Common myeloid progenitor, CD34-positive (primary cell): Measurements from ENCODE around the gene ANO1.

ENCODE experiments used
- CTCF ChIA-PET: fragments of 350-600 bp; sonication (Branson Sonifier 250); formaldehyde crosslinking; loops from one replicate; lab custom pipeline; 2021; ENCODE audit warnings: antibody characterized with exemption; lab: Charles Lee
- POLR2A ChIA-PET: fragments of 350-600 bp; sonication (Branson Sonifier 250); formaldehyde crosslinking; loops from one replicate; lab custom pipeline; 2021; ENCODE audit warnings: antibody characterized with exemption; lab: Charles Lee
- DNase-seq, 3 donors: peaks; one replicate each; pipeline versions ENCODE4 v3.0.0 to v3.0.0-alpha.2; 2013
- H3K27ac ChIP-seq, 2 experiments: 1 replicate in 1 of 2; 2 replicates in 1 of 2; pipeline ENCODE4 v1.7.0; 2013; ENCODE audit warnings: inconsistent platforms in 2 of 2, low read length in 2 of 2, mild to moderate bottlenecking in 2 of 2, low read depth in 1 of 2, moderate library complexity in 1 of 2; ENCODE audit not compliant: severe bottlenecking in 2 of 2, insufficient read depth in 1 of 2, poor library complexity in 1 of 2
- H3K27me3 ChIP-seq, 5 experiments: replicated peaks in 2 of 5; 1 replicate in 3 of 5; 2 replicates in 2 of 5; pipeline versions ENCODE4 v1.6.1 to v1.7.0; 2013; ENCODE audit warnings: low read length in 4 of 5, mild to moderate bottlenecking in 2 of 5, moderate library complexity in 2 of 5, inconsistent platforms in 1 of 5; ENCODE audit not compliant: insufficient read depth in 5 of 5, control insufficient read depth in 4 of 5
- H3K36me3 ChIP-seq, 4 experiments: 1 replicate in 2 of 4; 2 replicates in 2 of 4; pipeline versions ENCODE4 v1.6.1 to v1.7.0; 2013; ENCODE audit warnings: low read length in 3 of 4, control low read depth in 1 of 4, mild to moderate bottlenecking in 1 of 4; ENCODE audit not compliant: control insufficient read depth in 4 of 4, insufficient read depth in 4 of 4
- H3K4me1 ChIP-seq, 4 experiments: 1 replicate in 3 of 4; 2 replicates in 1 of 4; pipeline versions ENCODE4 v1.6.1 to v1.7.1; 2013; ENCODE audit warnings: low read length in 3 of 4, mild to moderate bottlenecking in 3 of 4, control low read depth in 1 of 4, inconsistent platforms in 1 of 4, moderate library complexity in 1 of 4; ENCODE audit not compliant: control insufficient read depth in 4 of 4, insufficient read depth in 4 of 4; ENCODE audit errors: control extremely low read depth in 1 of 4
- H3K4me3 ChIP-seq, 7 experiments: 1 replicate in 4 of 7; 2 replicates in 3 of 7; pipeline versions ENCODE4 v1.5.1 to v1.7.0; 2013; ENCODE audit warnings: mild to moderate bottlenecking in 7 of 7, low read length in 6 of 7, moderate library complexity in 6 of 7, inconsistent platforms in 2 of 7, low read depth in 2 of 7, control low read depth in 1 of 7; ENCODE audit not compliant: insufficient read depth in 4 of 7, control insufficient read depth in 1 of 7; ENCODE audit errors: extremely low read depth in 1 of 7
- H3K9me3 ChIP-seq, 5 experiments: 1 replicate in 4 of 5; 2 replicates in 1 of 5; pipeline versions ENCODE4 v1.6.1 to v1.7.1; 2013; ENCODE audit warnings: low read length in 4 of 5, mild to moderate bottlenecking in 2 of 5, inconsistent platforms in 1 of 5, low read depth in 1 of 5, moderate library complexity in 1 of 5; ENCODE audit not compliant: control insufficient read depth in 4 of 5, insufficient read depth in 2 of 5; ENCODE audit errors: control extremely low read depth in 1 of 5
- WGBS: methylation state at CpG from one replicate; pipeline ENCODE4 v1.1.5; 2013; ENCODE audit not compliant: insufficient coverage; 5-methylcytosine and 5-hydroxymethylcytosine counted together

The ANO1 gene

DNA sequence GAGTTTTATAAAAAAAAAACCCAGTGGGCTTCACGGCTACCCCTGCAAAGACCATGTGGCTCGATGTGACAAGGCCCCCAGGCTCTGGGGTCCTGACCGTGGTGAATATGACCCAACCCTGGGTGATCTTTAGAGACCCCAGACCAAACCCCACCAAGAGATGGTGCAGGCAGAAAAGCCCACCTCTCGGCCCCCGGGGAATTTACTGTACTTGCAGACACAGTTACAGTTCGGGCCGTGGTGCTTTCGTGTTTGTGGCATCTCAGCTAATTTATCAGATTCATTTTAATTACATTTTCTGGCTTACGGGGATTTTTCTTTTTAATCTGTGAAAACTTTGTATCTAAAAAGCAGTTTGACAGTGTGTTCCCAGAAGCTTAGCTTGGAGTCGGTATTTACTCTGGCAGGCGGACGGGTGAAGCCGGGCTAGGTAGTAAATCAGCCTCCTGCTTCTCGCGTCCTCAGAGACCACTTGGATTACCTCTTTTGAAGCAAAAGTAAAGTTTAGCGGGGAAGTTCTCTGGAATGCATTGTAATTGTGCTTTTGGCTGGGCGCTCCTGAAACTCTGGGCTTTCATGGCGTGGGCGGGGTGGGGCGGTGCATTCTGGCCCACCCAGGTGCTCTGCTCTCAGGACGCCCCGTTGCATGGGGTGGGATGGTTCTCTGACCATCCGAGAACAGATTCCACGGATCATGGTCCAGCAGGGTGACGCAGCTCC lies 25.3 kb downstream of the ANO1 start:
- no peaks in the 10 kb centered on the region for H3K36me3 ChIP-seq
- POLR2A ChIA-PET: no interaction called here

GRCh38 chr11:70104419-70104818 lies 26.3 kb downstream of the ANO1 start:
- Histone ChIP-seq H3K27ac (no peak overlapping the region), H3K27me3 (peaks cover 0 to 40% (median 0%) of the 10 kb centered on the region in 5 experiments), H3K36me3 (no peaks in the 10 kb centered on the region), H3K4me1 (no peaks in the 10 kb centered on the region), H3K9me3 (no peaks in the 10 kb centered on the region), H3K4me3 (no peak overlapping the region)
- 86% methylated on average over 9 of the region's 9 CpGs for WGBS
- ChIA-PET CTCF (no interaction called here), POLR2A (no interaction called here)
- DNase-seq: no peak

More for the DNA sequence above, 25.3 kb downstream of the ANO1 start:
- no peak overlapping the region for H3K27ac ChIP-seq
- H3K4me1 ChIP-seq: no peaks in the 10 kb centered on the region
- no peak for DNase-seq
- WGBS: 88% methylated on average over 16 of the region's 25 CpGs
- H3K27me3 ChIP-seq: peaks cover 0 to 42% (median 0%) of the 10 kb centered on the region in 5 experiments
- CTCF ChIA-PET: no interaction called here
- no peak overlapping the region for H3K4me3 ChIP-seq
- H3K9me3 ChIP-seq: no peaks in the 10 kb centered on the region

- Histone ChIP-seq H3K4me3 (no peak overlapping the region), H3K27me3 (peaks cover 0 to 40% (median 0%) of the 10 kb centered on the region in 5 experiments), H3K9me3 (no peaks in the 10 kb centered on the region), H3K4me1 (no peaks in the 10 kb centered on the region), H3K27ac (no peak overlapping the region), H3K36me3 (no peaks in the 10 kb centered on the region)
- no peak for DNase-seq
- 63% methylated on average over 6 of the region's 11 CpGs for WGBS
- CTCF ChIA-PET: no interaction called here
- POLR2A ChIA-PET: no interaction called here
These were observed 26.8 kb downstream of the ANO1 start for GRCh38 chr11:70104961-70105360.

GRCh38 chr11:70105369-70105754 lies 27.2 kb downstream of the ANO1 start:
- ChIA-PET POLR2A (no interaction called here), CTCF (no interaction called here)
- Histone ChIP-seq H3K27ac (no peak overlapping the region), H3K9me3 (no peaks in the 10 kb centered on the region), H3K36me3 (no peaks in the 10 kb centered on the region), H3K4me3 (no peak overlapping the region), H3K27me3 (peaks cover 0 to 40% (median 0%) of the 10 kb centered on the region in 5 experiments), H3K4me1 (no peaks in the 10 kb centered on the region)
- WGBS: 87% methylated on average over 7 of the region's 12 CpGs
- DNase-seq: no peak

GRCh38 chr11:70105755-70106571 lies 27.8 kb downstream of the ANO1 start:
- CTCF ChIA-PET: no interaction called here
- WGBS: 83% methylated on average over 21 of the region's 24 CpGs
- H3K4me1 ChIP-seq: no peaks in the 10 kb centered on the region
- H3K27me3 ChIP-seq: peaks cover 0 to 40% (median 0%) of the 10 kb centered on the region in 5 experiments
- no peaks in the 10 kb centered on the region for H3K9me3 ChIP-seq
- DNase-seq: no peak
- no peak overlapping the region for H3K4me3 ChIP-seq
- POLR2A ChIA-PET: no interaction called here
- no peak overlapping the region for H3K27ac ChIP-seq
- H3K36me3 ChIP-seq: no peaks in the 10 kb centered on the region

GRCh38 chr11:70106757-70107156 lies 28.6 kb downstream of the ANO1 start:
- ChIA-PET POLR2A (no interaction called here), CTCF (no interaction called here)
- H3K27me3 ChIP-seq: peaks cover 0 to 47% (median 4%) of the 10 kb centered on the region in 5 experiments
- no peaks in the 10 kb centered on the region for H3K9me3 ChIP-seq
- H3K36me3 ChIP-seq: no peaks in the 10 kb centered on the region
- no peak for DNase-seq
- H3K27ac ChIP-seq: no peak overlapping the region
- peaks cover 0 to 5% (median 2%) of the 10 kb centered on the region in 4 experiments for H3K4me1 ChIP-seq
- WGBS: 95% methylated on average over 4 of the region's 5 CpGs
- no peak overlapping the region for H3K4me3 ChIP-seq

DNA sequence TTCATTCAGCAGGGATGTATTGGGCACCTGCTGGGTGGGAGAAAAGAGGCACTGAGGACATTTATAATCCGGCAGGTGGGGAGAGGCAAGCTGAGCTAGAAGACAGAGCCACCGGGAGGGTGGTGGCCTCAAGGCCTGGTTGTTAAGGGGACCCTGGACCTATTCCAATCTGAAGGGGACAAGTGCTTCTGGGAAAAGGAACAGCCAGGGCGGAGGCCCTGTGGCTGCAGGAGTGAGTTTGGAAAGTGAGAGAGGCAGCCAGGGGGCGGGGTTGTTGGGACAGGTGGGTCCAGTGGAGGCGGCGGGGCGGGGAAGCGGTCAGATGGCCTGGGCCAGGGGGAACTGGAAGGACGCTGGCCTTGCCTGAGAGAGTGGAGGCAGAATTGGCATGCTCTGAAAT lies 29.1 kb downstream of the ANO1 start:
- no peaks in the 10 kb centered on the region for H3K36me3 ChIP-seq
- no peak overlapping the region for H3K4me3 ChIP-seq
- no peak for DNase-seq
- no peak overlapping the region for H3K27ac ChIP-seq
- no peaks in the 10 kb centered on the region for H3K9me3 ChIP-seq
- 71% methylated on average over 3 of the region's 9 CpGs for WGBS
- peaks cover 0 to 8% (median 3%) of the 10 kb centered on the region in 4 experiments for H3K4me1 ChIP-seq
- H3K27me3 ChIP-seq: peaks cover 0 to 48% (median 4%) of the 10 kb centered on the region in 5 experiments
- ChIA-PET POLR2A (no interaction called here), CTCF (no interaction called here)
